Neuronal stem cell (in vitro differentiated cells): ENCODE data around the gene DUS1L.
A peak's percentile ranks its signal among the peaks of the same experiment; 100 is the strongest.

ENCODE experiments used
- DNase-seq: peaks from one replicate; pipeline ENCODE4 v3.0.0-alpha.2; 2013; ENCODE audit warnings: low spot score
- H2AFZ ChIP-seq: one replicate; pipeline ENCODE4 v1.6.1; 2013; ENCODE audit warnings: mild to moderate bottlenecking, low read length, inconsistent platforms
- H2AK5ac ChIP-seq: 2 replicates; pipeline ENCODE4 v1.6.1; 2013; ENCODE audit warnings: low read depth, mild to moderate bottlenecking, inconsistent platforms, low read length, moderate library complexity, mixed read lengths
- H2BK120ac ChIP-seq: 2 replicates; pipeline ENCODE4 v1.6.1; 2013; ENCODE audit warnings: low read depth, mild to moderate bottlenecking, inconsistent platforms, low read length, moderate library complexity, mixed read lengths
- H2BK12ac ChIP-seq: one replicate; pipeline ENCODE4 v1.6.1; 2013; ENCODE audit warnings: low read length, inconsistent platforms
- H2BK15ac ChIP-seq: 2 replicates; pipeline ENCODE4 v1.6.1; 2013; ENCODE audit warnings: mild to moderate bottlenecking, low read length, inconsistent platforms, mixed read lengths
- H2BK5ac ChIP-seq: one replicate; pipeline ENCODE4 v1.6.1; 2013; ENCODE audit warnings: inconsistent platforms, mild to moderate bottlenecking, low read length, moderate library complexity
- H3K14ac ChIP-seq: one replicate; pipeline ENCODE4 v1.6.1; 2013; ENCODE audit warnings: low read length, inconsistent platforms
- H3K18ac ChIP-seq: 2 replicates; pipeline ENCODE4 v1.6.1; 2013; ENCODE audit warnings: low read length, inconsistent platforms
- H3K23ac ChIP-seq: 2 replicates; pipeline ENCODE4 v1.6.1; 2013; ENCODE audit warnings: low read depth, mild to moderate bottlenecking, mixed read lengths, low read length, inconsistent platforms; ENCODE audit not compliant: poor library complexity
- H3K27ac ChIP-seq: replicated peaks from 3 replicates; pipeline ENCODE4 v1.5.1; 2013; ENCODE audit warnings: low read length, inconsistent platforms
- H3K27me3 ChIP-seq, 3 experiments: 2 replicates each; pipeline ENCODE4 v1.6.1; 2013; ENCODE audit warnings: low read length in 3 of 3, mild to moderate bottlenecking in 2 of 3, inconsistent platforms in 1 of 3, low read depth in 1 of 3, mixed read lengths in 1 of 3, moderate library complexity in 1 of 3; ENCODE audit not compliant: control insufficient read depth in 3 of 3, insufficient read depth in 3 of 3
- H3K36me3 ChIP-seq, 2 donors: replicated peaks in 1 of 2; 2 replicates each; pipeline ENCODE4 v1.6.1; 2013; ENCODE audit warnings: low read length in 2 of 2; ENCODE audit not compliant: control insufficient read depth in 2 of 2, insufficient read depth in 2 of 2
- H3K4ac ChIP-seq: 2 replicates; pipeline ENCODE4 v1.6.1; 2013; ENCODE audit warnings: inconsistent platforms, mild to moderate bottlenecking, low read length, moderate library complexity
- H3K4me1 ChIP-seq, 2 donors: 1 replicate in 1 of 2; 2 replicates in 1 of 2; pipeline ENCODE4 v1.6.1; 2013; ENCODE audit warnings: low read length in 2 of 2, low read depth in 1 of 2; ENCODE audit not compliant: control insufficient read depth in 2 of 2, insufficient read depth in 1 of 2
- H3K4me2 ChIP-seq: one replicate; pipeline ENCODE4 v1.6.1; 2013; ENCODE audit warnings: mild to moderate bottlenecking, low read length, inconsistent platforms; ENCODE audit not compliant: insufficient read depth, poor library complexity, severe bottlenecking
- H3K4me3 ChIP-seq, 2 donors: 2 replicates each; pipeline ENCODE4 v1.5.1; 2013; ENCODE audit warnings: low read length in 2 of 2, mild to moderate bottlenecking in 2 of 2, inconsistent platforms in 1 of 2, moderate library complexity in 1 of 2
- H3K79me1 ChIP-seq: one replicate; pipeline ENCODE4 v1.6.1; 2013; ENCODE audit warnings: low read depth, mild to moderate bottlenecking, inconsistent platforms, low read length, moderate library complexity
- H3K9ac ChIP-seq: one replicate; pipeline ENCODE4 v1.6.1; 2013; ENCODE audit warnings: mild to moderate bottlenecking, low read depth, low read length, inconsistent platforms; ENCODE audit not compliant: poor library complexity
- H3K9me3 ChIP-seq, 2 donors: replicated peaks in 1 of 2; 2 replicates each; pipeline versions ENCODE3 to v1.6.1; 2013; ENCODE audit warnings: low read length in 2 of 2, mild to moderate bottlenecking in 2 of 2, inconsistent platforms in 1 of 2, low read depth in 1 of 2, mixed read lengths in 1 of 2, moderate library complexity in 1 of 2; ENCODE audit not compliant: control insufficient read depth in 2 of 2, insufficient read depth in 1 of 2
- H4K8ac ChIP-seq: one replicate; pipeline ENCODE4 v1.6.1; 2013; ENCODE audit warnings: low read depth, mild to moderate bottlenecking, inconsistent platforms, low read length, moderate library complexity
- H4K91ac ChIP-seq: one replicate; pipeline ENCODE4 v1.6.1; 2013; ENCODE audit warnings: low read length, low read depth, mild to moderate bottlenecking, inconsistent platforms; ENCODE audit not compliant: poor library complexity
- WGBS, 2 donors: extraction: QIAGEN DNeasy Blood & Tissue Kit; methylation state at CpG; one replicate each; pipeline ENCODE4 v1.1.7; 2013; ENCODE audit warnings: missing lambda C conversion rate in 2 of 2, mixed read lengths in 1 of 2; ENCODE audit not compliant: insufficient read length in 2 of 2, insufficient replicate concordance in 1 of 2; ENCODE audit errors: extremely low coverage in 2 of 2; 5-methylcytosine and 5-hydroxymethylcytosine counted together

The DUS1L gene

GRCh38 chr17:82076785-82077591 is 11.4 kb upstream of the DUS1L start:
- no peak overlapping the region for H3K4me2 ChIP-seq
- no peak overlapping the region for H2BK15ac ChIP-seq
- no peak overlapping the region for H3K23ac ChIP-seq
- no peak for DNase-seq
- H2BK12ac ChIP-seq, result no peak overlapping the region
- H3K4ac ChIP-seq, result no peak overlapping the region
- H3K4me3 ChIP-seq, result no peak overlapping the region
- no peaks in the 10 kb centered on the region for H3K27me3 ChIP-seq
- peaks cover 0 to 3% of the 10 kb centered on the region in 2 donors for H3K4me1 ChIP-seq
- no peak overlapping the region for H4K91ac ChIP-seq
- H2BK120ac ChIP-seq, result no peak overlapping the region
- H3K36me3 ChIP-seq, result peaks cover 32 to 43% of the 10 kb centered on the region in 2 donors
- H2BK5ac ChIP-seq, result no peak overlapping the region
- peaks cover 12% of the 10 kb centered on the region for H3K79me1 ChIP-seq
- no peak overlapping the region for H3K9ac ChIP-seq
- peak overlapping the region; percentile 46 for H2AK5ac ChIP-seq
- peaks cover 0 to 1% of the 10 kb centered on the region in 2 donors for H3K9me3 ChIP-seq
- H4K8ac ChIP-seq, result no peak overlapping the region
- no peak overlapping the region for H2AFZ ChIP-seq
- H3K14ac ChIP-seq, result no peak overlapping the region
- H3K18ac ChIP-seq, result peak overlapping the region; percentile 48
- no CpG with 5 or more reads among the region's 21 CpGs for WGBS, 2 donors
- peak overlapping the region; percentile 29 for H3K27ac ChIP-seq

- H2AFZ ChIP-seq, result no peak overlapping the region
- DNase-seq, result no peak
- H3K9ac ChIP-seq, result no peak overlapping the region
- no peak overlapping the region for H2BK120ac ChIP-seq
- no peak overlapping the region for H3K4me2 ChIP-seq
- no peak overlapping the region for H3K4me3 ChIP-seq
- H3K18ac ChIP-seq, result no peak overlapping the region
- no CpG with 5 or more reads among the region's 25 CpGs for WGBS, 2 donors
- H4K91ac ChIP-seq, result no peak overlapping the region
- no peak overlapping the region for H3K4ac ChIP-seq
- H2BK12ac ChIP-seq, result no peak overlapping the region
- no peak overlapping the region for H4K8ac ChIP-seq
- H3K27me3 ChIP-seq, result no peaks in the 10 kb centered on the region
- peak overlapping the region; percentile 22 for H3K27ac ChIP-seq
- H3K9me3 ChIP-seq, result peaks cover 0 to 1% of the 10 kb centered on the region in 2 donors
- peaks cover 26 to 36% of the 10 kb centered on the region in 2 donors for H3K36me3 ChIP-seq
- no peak overlapping the region for H2AK5ac ChIP-seq
- no peak overlapping the region for H3K23ac ChIP-seq
- H3K79me1 ChIP-seq, result peaks cover 12% of the 10 kb centered on the region
- H3K14ac ChIP-seq, result no peak overlapping the region
- peaks cover 0 to 3% of the 10 kb centered on the region in 2 donors for H3K4me1 ChIP-seq
- H2BK15ac ChIP-seq, result no peak overlapping the region
- no peak overlapping the region for H2BK5ac ChIP-seq
These were observed 10.6 kb upstream of the DUS1L start for GRCh38 chr17:82076018-82076784.

DNA sequence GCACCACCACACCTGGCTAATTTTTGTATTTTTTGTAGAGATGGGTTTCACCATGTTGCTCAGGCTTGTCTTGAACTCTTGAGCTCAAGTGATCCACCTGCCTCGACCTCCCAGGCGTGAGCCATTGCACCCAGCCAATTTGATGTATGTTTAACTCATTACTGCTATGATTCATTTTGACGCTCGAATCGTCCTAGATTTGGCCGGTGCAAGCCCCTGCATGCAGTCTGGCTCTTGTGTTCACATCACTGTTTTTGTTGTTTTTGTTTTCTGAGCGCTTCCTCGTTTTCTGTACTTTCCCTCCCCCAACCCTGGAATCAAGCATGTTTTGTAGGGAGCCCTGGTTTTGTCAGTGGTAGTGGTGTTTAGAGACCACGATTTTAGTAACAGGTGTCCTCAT is 7.8 kb upstream of the DUS1L start:
- H3K14ac ChIP-seq, result no peak overlapping the region
- peaks cover 0 to 3% of the 10 kb centered on the region in 2 donors for H3K4me1 ChIP-seq
- H2BK12ac ChIP-seq, result no peak overlapping the region
- H2BK120ac ChIP-seq, result no peak overlapping the region
- H3K27me3 ChIP-seq, result no peaks in the 10 kb centered on the region
- no peak for DNase-seq
- no peak overlapping the region for H2AFZ ChIP-seq
- H3K23ac ChIP-seq, result no peak overlapping the region
- no peak overlapping the region for H3K4me2 ChIP-seq
- H3K79me1 ChIP-seq, result peaks cover under 1% of the 10 kb centered on the region
- no peak overlapping the region for H3K27ac ChIP-seq
- H3K4me3 ChIP-seq, result no peak overlapping the region
- no peak overlapping the region for H3K18ac ChIP-seq
- no peak overlapping the region for H2AK5ac ChIP-seq
- no peak overlapping the region for H4K91ac ChIP-seq
- H3K36me3 ChIP-seq, result peaks cover 5 to 9% of the 10 kb centered on the region in 2 donors
- H3K4ac ChIP-seq, result no peak overlapping the region
- H2BK15ac ChIP-seq, result no peak overlapping the region
- H3K9ac ChIP-seq, result no peak overlapping the region
- no peak overlapping the region for H4K8ac ChIP-seq
- no CpG with 5 or more reads among the region's 9 CpGs for WGBS, 2 donors
- no peaks in the 10 kb centered on the region for H3K9me3 ChIP-seq
- no peak overlapping the region for H2BK5ac ChIP-seq

DNA sequence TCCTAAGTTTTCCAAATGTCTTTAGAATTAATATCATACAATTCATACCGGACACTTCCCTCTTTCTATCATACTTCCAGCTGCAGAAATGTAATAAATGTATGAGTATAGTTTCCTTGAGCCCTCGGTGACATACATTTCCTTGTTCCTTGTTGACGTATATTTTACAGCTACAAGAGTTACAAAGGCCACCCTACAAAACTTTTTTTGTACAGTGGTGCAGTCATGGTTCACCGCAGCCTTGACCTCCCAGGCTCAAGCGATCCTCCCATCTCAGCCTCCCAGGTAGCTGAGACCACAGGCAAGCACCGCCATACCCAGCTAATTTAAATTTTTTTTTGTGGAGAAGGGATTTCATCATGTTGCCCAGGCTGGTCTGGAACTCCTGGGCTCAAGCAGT is 7.2 kb upstream of the DUS1L start:
- H3K4ac ChIP-seq, result no peak overlapping the region
- H3K4me2 ChIP-seq, result no peak overlapping the region
- no peak overlapping the region for H3K4me3 ChIP-seq
- no peak overlapping the region for H2AFZ ChIP-seq
- H2AK5ac ChIP-seq, result no peak overlapping the region
- H3K18ac ChIP-seq, result no peak overlapping the region
- no peak overlapping the region for H2BK15ac ChIP-seq
- no peak overlapping the region for H3K27ac ChIP-seq
- no peak overlapping the region for H3K9ac ChIP-seq
- H3K23ac ChIP-seq, result no peak overlapping the region
- H3K79me1 ChIP-seq, result no peaks in the 10 kb centered on the region
- WGBS, 2 donors, result no CpG with 5 or more reads among the region's 6 CpGs
- no peaks in the 10 kb centered on the region for H3K9me3 ChIP-seq
- no peak overlapping the region for H2BK5ac ChIP-seq
- no peak overlapping the region for H4K8ac ChIP-seq
- no peak for DNase-seq
- H2BK120ac ChIP-seq, result no peak overlapping the region
- H3K36me3 ChIP-seq, result peaks cover 2 to 3% of the 10 kb centered on the region in 2 donors
- no peak overlapping the region for H4K91ac ChIP-seq
- no peak overlapping the region for H3K14ac ChIP-seq
- no peak overlapping the region for H2BK12ac ChIP-seq
- H3K27me3 ChIP-seq, result no peaks in the 10 kb centered on the region
- peaks cover 0 to 3% of the 10 kb centered on the region in 2 donors for H3K4me1 ChIP-seq
